Measurements from ENCODE around the gene PSMB8.

PSMB8 gene

DNA sequence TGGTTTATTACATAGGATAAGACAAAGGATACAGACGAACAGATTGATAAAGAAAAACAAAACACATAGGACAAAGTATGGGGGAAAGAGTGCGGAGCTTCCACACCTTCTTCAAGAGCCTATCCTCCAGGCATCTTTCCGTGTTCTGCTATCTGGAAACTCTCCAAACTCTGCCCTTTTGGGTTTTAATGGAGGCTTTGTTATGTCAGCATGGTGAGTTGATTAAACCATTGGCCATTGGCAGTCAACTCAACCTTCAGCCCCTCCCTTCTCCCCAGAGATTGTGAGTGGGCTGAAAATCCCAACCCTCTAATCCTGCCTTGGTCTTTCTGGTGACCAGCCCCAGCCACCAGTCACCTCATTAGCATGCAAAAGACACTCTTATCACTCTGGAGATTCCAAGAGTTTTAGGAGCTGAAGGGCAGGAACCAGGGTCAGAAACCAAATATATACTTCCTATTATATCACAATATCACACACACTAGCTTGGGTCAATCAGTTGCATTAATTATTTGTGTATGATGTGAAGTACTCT, 50.9 kb downstream of the PSMB8 start:
- DNase-seq (ENCODE audit: low spot score), result no peak
